Activated T-cell treated with anti-CD3 and anti-CD28 coated beads, Interleukin-2, amount 50 U/mL, for 72 hours (primary cell): ENCODE data around the gene NAXD. TPM values are rescaled to one million over a fixed set of nuclear protein-coding genes. Genes with fewer than 3 reads are reported as not detected.

Experiments used
- ATAC-seq, 2 donors: fragments of 150-1000 bp; cut with Tn5 transposase; replicated peaks in 1 of 2; 2 replicates each; pipeline ENCODE4 v1.10.0; 2021; ENCODE audit warnings: moderate library complexity in 2 of 2, mild to moderate bottlenecking in 1 of 2
- DNase-seq, 2 donors: peaks; one replicate each; pipeline ENCODE4 v3.0.0; 2021 to 2022; ENCODE audit warnings: mixed read lengths in 1 of 2
- H3K27ac Mint-ChIP-seq: one replicate; pipeline ENCODE4 v1.8.0; 2022; ENCODE audit warnings: mild to moderate bottlenecking, moderate library complexity, mixed read lengths
- H3K27me3 Mint-ChIP-seq: one replicate; pipeline ENCODE4 v1.8.0; 2022; ENCODE audit warnings: low read depth, mixed read lengths
- H3K36me3 Mint-ChIP-seq, 2 donors: one replicate each; pipeline ENCODE4 v1.8.0; 2022; ENCODE audit warnings: mixed read lengths in 2 of 2, mild to moderate bottlenecking in 1 of 2; ENCODE audit not compliant: insufficient read depth in 2 of 2
- H3K4me1 Mint-ChIP-seq: one replicate; pipeline ENCODE4 v1.8.0; 2022; ENCODE audit warnings: low read depth, mixed read lengths
- H3K4me3 Mint-ChIP-seq, 2 donors: one replicate each; pipeline ENCODE4 v1.8.0; 2022; ENCODE audit warnings: mild to moderate bottlenecking in 2 of 2, mixed read lengths in 2 of 2, moderate library complexity in 2 of 2
- H3K9me3 Mint-ChIP-seq, 2 donors: one replicate each; pipeline ENCODE4 v1.8.0; 2022; ENCODE audit warnings: mixed read lengths in 2 of 2
- total RNA-seq, 2 donors: library from RNA; stranded (reverse); gene quantifications; one replicate each; pipeline ENCODE4 v1.2.3, GENCODE V29; 2022

The NAXD gene
- total RNA-seq, 2 donors from 2014 or later = 27.4 to 29.4 TPM

GRCh38 chr13:110637275-110637674 lies 21.9 kb downstream of the NAXD start:
- Mint-ChIP-seq H3K9me3 (no peaks in the 10 kb centered on the region), H3K27ac (no peak overlapping the region), H3K36me3 (peaks cover 2 to 6% of the 10 kb centered on the region in 2 donors), H3K4me1 (no peaks in the 10 kb centered on the region), H3K4me3 (no peak overlapping the region), H3K27me3 (no peaks in the 10 kb centered on the region)
- DNase-seq (no peak), ATAC-seq (no peak)

DNA sequence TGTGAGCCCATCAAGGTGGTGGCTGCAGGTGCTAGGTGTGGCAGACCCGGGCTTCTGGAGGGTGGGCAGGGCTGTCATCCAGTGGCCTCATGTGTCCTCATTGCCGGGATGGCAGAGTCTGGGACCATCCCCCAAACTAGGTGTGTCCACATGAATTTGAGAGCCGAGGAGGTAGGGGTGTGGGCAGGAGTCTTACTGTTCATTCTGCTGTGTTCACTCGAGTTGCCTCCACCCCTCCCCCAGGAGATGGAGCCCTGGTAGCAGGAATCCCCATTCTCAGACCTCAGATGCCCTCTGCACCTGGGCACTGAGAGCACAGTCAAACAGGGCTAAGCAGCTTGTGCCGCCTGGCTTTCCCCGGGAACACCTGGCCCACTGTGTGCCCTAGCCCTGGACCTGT lies 22.4 kb downstream of the NAXD start:
- Mint-ChIP-seq H3K4me3 (no peak overlapping the region), H3K4me1 (no peaks in the 10 kb centered on the region), H3K27me3 (no peaks in the 10 kb centered on the region), H3K27ac (no peak overlapping the region), H3K36me3 (peaks cover 2 to 6% of the 10 kb centered on the region in 2 donors), H3K9me3 (no peaks in the 10 kb centered on the region)
- no peak for DNase-seq
- peak in 1 of 2 donors; percentile 18 for ATAC-seq

GRCh38 chr13:110638257-110638656 lies 22.9 kb downstream of the NAXD start:
- Mint-ChIP-seq H3K27ac (no peak overlapping the region), H3K4me3 (no peak overlapping the region), H3K36me3 (peaks cover 4 to 6% of the 10 kb centered on the region in 2 donors), H3K9me3 (no peaks in the 10 kb centered on the region), H3K27me3 (no peaks in the 10 kb centered on the region), H3K4me1 (no peaks in the 10 kb centered on the region)
- no peak for ATAC-seq
- no peak for DNase-seq

GRCh38 chr13:110638814-110639806 lies 23.8 kb downstream of the NAXD start:
- H3K36me3 Mint-ChIP-seq = peaks cover 4 to 6% of the 10 kb centered on the region in 2 donors
- no peaks in the 10 kb centered on the region for H3K4me1 Mint-ChIP-seq
- H3K9me3 Mint-ChIP-seq = no peaks in the 10 kb centered on the region
- no peak for ATAC-seq
- DNase-seq = no peak
- H3K27me3 Mint-ChIP-seq = no peaks in the 10 kb centered on the region
- peak overlapping the region; percentile 48 for H3K27ac Mint-ChIP-seq
- H3K4me3 Mint-ChIP-seq = no peak overlapping the region

- no peak overlapping the region for H3K4me3 Mint-ChIP-seq
- peak overlapping the region; percentile 48 for H3K27ac Mint-ChIP-seq
- no peaks in the 10 kb centered on the region for H3K27me3 Mint-ChIP-seq
- DNase-seq (no peak), ATAC-seq (no peak)
- no peaks in the 10 kb centered on the region for H3K4me1 Mint-ChIP-seq
- peaks cover 4 to 6% of the 10 kb centered on the region in 2 donors for H3K36me3 Mint-ChIP-seq
- H3K9me3 Mint-ChIP-seq = no peaks in the 10 kb centered on the region
Measured at GRCh38 chr13:110639935-110640334, 24.6 kb downstream of the NAXD start.

GRCh38 chr13:110640591-110641029 lies 25.3 kb downstream of the NAXD start:
- H3K4me1 Mint-ChIP-seq = no peaks in the 10 kb centered on the region
- DNase-seq = no peak
- H3K27ac Mint-ChIP-seq = peak overlapping the region; percentile 48
- no peaks in the 10 kb centered on the region for H3K9me3 Mint-ChIP-seq
- H3K36me3 Mint-ChIP-seq = peaks cover 4 to 6% of the 10 kb centered on the region in 2 donors
- H3K4me3 Mint-ChIP-seq = no peak overlapping the region
- ATAC-seq = no peak
- no peaks in the 10 kb centered on the region for H3K27me3 Mint-ChIP-seq

- H3K27ac Mint-ChIP-seq = no peak overlapping the region
- H3K4me3 Mint-ChIP-seq = no peak overlapping the region
- DNase-seq (no peak), ATAC-seq (no peak)
- no peaks in the 10 kb centered on the region for H3K27me3 Mint-ChIP-seq
- H3K36me3 Mint-ChIP-seq = peaks cover 3 to 4% of the 10 kb centered on the region in 2 donors
- no peaks in the 10 kb centered on the region for H3K9me3 Mint-ChIP-seq
- H3K4me1 Mint-ChIP-seq = no peaks in the 10 kb centered on the region
Measured at GRCh38 chr13:110641055-110642015, 26.0 kb downstream of the NAXD start.

GRCh38 chr13:110642291-110642981 lies 27.1 kb downstream of the NAXD start:
- H3K4me1 Mint-ChIP-seq = no peaks in the 10 kb centered on the region
- peaks cover 1 to 3% of the 10 kb centered on the region in 2 donors for H3K36me3 Mint-ChIP-seq

GRCh38 chr13:110643324-110643723 lies 28.0 kb downstream of the NAXD start:
- Mint-ChIP-seq H3K27ac (no peak overlapping the region), H3K9me3 (no peaks in the 10 kb centered on the region), H3K36me3 (peaks cover 1 to 3% of the 10 kb centered on the region in 2 donors), H3K4me1 (no peaks in the 10 kb centered on the region), H3K27me3 (no peaks in the 10 kb centered on the region), H3K4me3 (no peak overlapping the region)
- no peak for DNase-seq
- no peak for ATAC-seq

More at GRCh38 chr13:110642291-110642981, 27.1 kb downstream of the NAXD start:
- no peak for DNase-seq
- Mint-ChIP-seq H3K4me3 (no peak overlapping the region), H3K27me3 (no peaks in the 10 kb centered on the region), H3K27ac (no peak overlapping the region), H3K9me3 (no peaks in the 10 kb centered on the region)
- no peak for ATAC-seq

GRCh38 chr13:110643768-110644421 lies 28.6 kb downstream of the NAXD start:
- Mint-ChIP-seq H3K27me3 (no peaks in the 10 kb centered on the region), H3K9me3 (no peaks in the 10 kb centered on the region), H3K4me3 (no peak overlapping the region), H3K4me1 (no peaks in the 10 kb centered on the region), H3K36me3 (peaks cover 0 to 3% of the 10 kb centered on the region in 2 donors), H3K27ac (no peak overlapping the region)
- DNase-seq = no peak
- ATAC-seq = no peak

- peak; percentile 77 to 78 for ATAC-seq
- Mint-ChIP-seq H3K36me3 (peaks cover 2 to 3% of the 10 kb centered on the region in 2 donors), H3K4me3 (no peak overlapping the region), H3K9me3 (no peaks in the 10 kb centered on the region), H3K4me1 (no peaks in the 10 kb centered on the region), H3K27ac (no peak overlapping the region), H3K27me3 (no peaks in the 10 kb centered on the region)
- peak; percentile 47 to 49 for DNase-seq
Measured at GRCh38 chr13:110644892-110645521, 29.7 kb downstream of the NAXD start.

DNA sequence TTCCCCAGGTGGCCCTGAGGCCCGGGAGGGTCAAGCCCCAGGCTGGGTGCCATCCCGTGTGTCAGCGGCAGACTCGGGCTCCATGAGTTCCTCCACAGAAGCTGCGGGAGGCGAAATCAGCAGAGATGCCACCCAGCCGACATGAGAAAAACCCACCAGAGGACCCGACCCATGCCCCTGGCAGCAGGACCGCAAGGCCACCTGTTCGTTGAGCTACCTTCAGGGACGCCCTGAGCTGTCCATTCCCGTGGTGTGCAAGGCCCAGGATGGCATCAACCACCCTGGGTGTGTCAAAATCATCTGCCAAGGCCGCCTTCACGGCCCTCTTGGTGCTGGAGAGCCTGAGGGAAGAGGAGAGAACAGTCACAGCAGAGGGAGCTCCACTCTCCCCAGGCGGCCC lies 30.4 kb downstream of the NAXD start:
- Mint-ChIP-seq H3K27me3 (no peaks in the 10 kb centered on the region), H3K4me1 (no peaks in the 10 kb centered on the region), H3K4me3 (no peak overlapping the region), H3K36me3 (peaks cover 2 to 4% of the 10 kb centered on the region in 2 donors), H3K27ac (no peak overlapping the region), H3K9me3 (no peaks in the 10 kb centered on the region)
- no peak for DNase-seq
- ATAC-seq = no peak
